NCI-H446 (cell line): Measurements from ENCODE around the gene DEAF1.
"Not testable (repeated sequence)": the region's sequence is repeated elsewhere in the genome, so short reads cannot be mapped to it uniquely, and the experiment has no call there.

Experiments used
- DNase-seq, 2 experiments: peaks; one replicate each; lab custom pipeline; 2025; lab: John Stamatoyannopoulos, UW

The DEAF1 gene

GRCh38 chr11:694563-695287, at the start of gene DEAF1:
Gene DEAF1, minus strand, starts transcription at chr11:695222. Its CDS starts 175 bp downstream, at chr11:695047.
- DNase-seq = peak; percentile 96 to 99

- DNase-seq = no peak
Observed at GRCh38 chr11:742571-743201, 47.7 kb upstream of the DEAF1 start.

GRCh38 chr11:742156-742546, 47.1 kb upstream of the DEAF1 start:
- no peak for DNase-seq

- not testable (repeated sequence) for DNase-seq
Observed at GRCh38 chr11:737899-738298, 42.9 kb upstream of the DEAF1 start.

- no peak for DNase-seq
Observed at GRCh38 chr11:737366-737765, 42.3 kb upstream of the DEAF1 start.

GRCh38 chr11:734541-734940, 39.5 kb upstream of the DEAF1 start:
- not testable (repeated sequence) for DNase-seq

GRCh38 chr11:733072-733471, 38.0 kb upstream of the DEAF1 start:
- no peak for DNase-seq

GRCh38 chr11:729492-730074, 34.6 kb upstream of the DEAF1 start:
- DNase-seq = no peak

GRCh38 chr11:728901-729491, 34.0 kb upstream of the DEAF1 start:
- no peak for DNase-seq

GRCh38 chr11:727859-728748, 33.1 kb upstream of the DEAF1 start:
- peak in 1 of 2 experiments; percentile 71 for DNase-seq

GRCh38 chr11:727281-727701, 32.3 kb upstream of the DEAF1 start:
- DNase-seq = no peak

- DNase-seq = no peak
Observed at GRCh38 chr11:726278-727220, 31.5 kb upstream of the DEAF1 start.

- no peak for DNase-seq
Observed at GRCh38 chr11:725624-726202, 30.7 kb upstream of the DEAF1 start.

GRCh38 chr11:724778-725386, 29.9 kb upstream of the DEAF1 start:
- no peak for DNase-seq

GRCh38 chr11:724049-724777, 29.2 kb upstream of the DEAF1 start:
- DNase-seq = no peak

- DNase-seq = peak in 1 of 2 experiments; percentile 48
Observed at GRCh38 chr11:723120-723883, 28.3 kb upstream of the DEAF1 start.

- DNase-seq = no peak
Observed at GRCh38 chr11:722346-722811, 27.4 kb upstream of the DEAF1 start.

GRCh38 chr11:721741-722345, 26.8 kb upstream of the DEAF1 start:
- DNase-seq = no peak
